DND-41 (cell line): Measurements from ENCODE around the gene SH3BP1.

Source experiments
- EZH2 ChIP-seq: IDR thresholded peaks from 3 replicates; pipeline ENCODE4 v1.6.1; 2012; ENCODE audit warnings: borderline replicate concordance, low read depth, mild to moderate bottlenecking, moderate library complexity, low read length, inconsistent platforms; ENCODE audit not compliant: severe bottlenecking
- TF ChIP-seq, protein P1 (sequence below): IDR thresholded peaks from 2 replicates; pipeline ENCODE4 v1.5.1; 2012; ENCODE audit warnings: borderline replicate concordance, low read length, moderate library complexity, mild to moderate bottlenecking; ENCODE audit not compliant: poor library complexity, severe bottlenecking; ENCODE audit errors: extremely low read depth

DNA sequence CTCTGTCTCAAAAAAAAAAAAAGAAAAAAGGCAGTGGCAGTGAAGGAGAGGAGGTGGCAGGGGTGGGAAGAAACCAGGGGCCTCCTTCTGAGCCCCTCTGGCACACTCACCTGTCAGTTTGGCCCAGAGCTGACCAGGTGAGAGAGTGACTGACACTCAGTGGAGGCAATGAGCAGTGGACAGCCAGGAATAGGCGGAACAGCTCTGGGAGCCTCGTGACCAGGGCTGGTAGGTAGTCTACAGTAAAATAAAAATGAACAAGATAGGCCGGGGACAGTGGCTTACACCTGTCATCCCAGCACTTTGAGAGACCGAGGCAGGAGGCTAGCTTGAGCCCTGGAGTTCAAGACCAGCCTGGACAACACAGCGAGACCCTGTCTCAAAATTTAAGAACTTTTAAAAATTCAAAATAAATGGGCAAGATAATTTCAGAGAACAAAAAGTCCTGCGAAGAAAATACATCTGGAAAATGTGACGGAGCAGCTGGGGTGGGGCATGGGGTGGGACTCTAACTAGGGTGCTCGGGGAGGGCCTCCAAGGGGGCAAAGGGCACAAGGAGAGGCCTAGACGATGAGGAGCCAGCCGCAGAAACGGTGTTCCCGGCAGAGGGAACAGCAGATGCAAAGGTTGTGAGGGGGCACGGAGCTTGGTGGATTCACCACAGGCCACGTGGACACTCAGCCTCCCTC lies 15.2 kb downstream of the SH3BP1 start:
- TF ChIP-seq, protein P1, sequence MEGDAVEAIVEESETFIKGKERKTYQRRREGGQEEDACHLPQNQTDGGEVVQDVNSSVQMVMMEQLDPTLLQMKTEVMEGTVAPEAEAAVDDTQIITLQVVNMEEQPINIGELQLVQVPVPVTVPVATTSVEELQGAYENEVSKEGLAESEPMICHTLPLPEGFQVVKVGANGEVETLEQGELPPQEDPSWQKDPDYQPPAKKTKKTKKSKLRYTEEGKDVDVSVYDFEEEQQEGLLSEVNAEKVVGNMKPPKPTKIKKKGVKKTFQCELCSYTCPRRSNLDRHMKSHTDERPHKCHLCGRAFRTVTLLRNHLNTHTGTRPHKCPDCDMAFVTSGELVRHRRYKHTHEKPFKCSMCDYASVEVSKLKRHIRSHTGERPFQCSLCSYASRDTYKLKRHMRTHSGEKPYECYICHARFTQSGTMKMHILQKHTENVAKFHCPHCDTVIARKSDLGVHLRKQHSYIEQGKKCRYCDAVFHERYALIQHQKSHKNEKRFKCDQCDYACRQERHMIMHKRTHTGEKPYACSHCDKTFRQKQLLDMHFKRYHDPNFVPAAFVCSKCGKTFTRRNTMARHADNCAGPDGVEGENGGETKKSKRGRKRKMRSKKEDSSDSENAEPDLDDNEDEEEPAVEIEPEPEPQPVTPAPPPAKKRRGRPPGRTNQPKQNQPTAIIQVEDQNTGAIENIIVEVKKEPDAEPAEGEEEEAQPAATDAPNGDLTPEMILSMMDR = no peak
- no peak for TF ChIP-seq EZH2
